ENCODE measurements around the gene HEY2.

DNA sequence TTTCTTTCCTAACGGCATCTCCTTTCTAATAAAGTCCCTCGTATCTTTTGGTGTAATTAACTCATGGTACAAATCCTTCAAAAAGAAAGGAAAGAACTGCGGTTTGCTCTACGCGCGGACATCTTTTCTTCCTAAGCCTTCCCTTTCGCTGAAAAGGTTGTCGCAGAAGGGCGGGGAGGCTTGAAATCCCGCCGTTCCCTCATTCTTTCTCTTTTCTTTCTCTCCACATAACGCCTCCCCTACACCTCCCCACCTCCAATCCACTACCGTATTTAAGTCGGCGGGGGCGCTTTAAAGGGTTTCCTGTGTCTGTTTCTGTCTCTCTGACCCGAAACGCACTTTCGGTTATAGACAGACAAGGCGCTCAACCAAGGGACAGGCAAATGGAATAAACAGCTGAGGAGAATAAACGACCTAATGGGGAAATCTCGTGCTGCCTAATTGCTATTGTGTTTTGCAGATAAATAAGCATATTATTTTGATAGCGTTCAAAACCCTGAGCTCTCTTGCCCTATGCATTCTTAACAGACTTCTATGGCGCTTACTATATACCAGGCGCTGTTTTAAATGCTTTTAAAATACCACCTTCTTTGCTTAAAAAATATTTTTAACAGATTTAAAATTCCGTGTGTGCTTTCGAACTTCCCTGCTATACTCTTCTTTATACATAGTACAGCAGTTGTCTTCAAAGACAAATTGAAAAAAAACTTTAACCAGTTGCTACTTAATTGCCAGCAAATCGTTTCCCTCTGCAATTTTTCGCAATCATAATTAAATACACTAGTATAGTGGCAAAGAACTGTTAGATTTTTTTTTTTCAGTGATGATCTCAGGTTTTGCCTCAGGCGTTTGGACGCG, 2.5 kb upstream of the HEY2 start:
- TF ChIP-seq GATA2 (IDR thresholded peaks at IDR 0.05; ENCODE audit: insufficient read depth, insufficient read length, low read depth, low read length) (no peak), POLR2A (IDR thresholded peaks at IDR 0.05; ENCODE audit: low read depth, low read length) (no peak), EZH2 (IDR thresholded peaks at IDR 0.05; ENCODE audit: borderline replicate concordance, low read depth, low read length, severe bottlenecking) (peak; percentile 27), MYC (IDR thresholded peaks at IDR 0.05; ENCODE audit: low read depth, low read length) (no peak), POLR2AphosphoS5 (IDR thresholded peaks at IDR 0.05; ENCODE audit: insufficient read depth, low read depth, low read length) (no peak), FOS (IDR thresholded peaks at IDR 0.05; ENCODE audit: borderline replicate concordance, insufficient read depth, low read length) (no peak)
- TF ChIP-seq, protein P1, sequence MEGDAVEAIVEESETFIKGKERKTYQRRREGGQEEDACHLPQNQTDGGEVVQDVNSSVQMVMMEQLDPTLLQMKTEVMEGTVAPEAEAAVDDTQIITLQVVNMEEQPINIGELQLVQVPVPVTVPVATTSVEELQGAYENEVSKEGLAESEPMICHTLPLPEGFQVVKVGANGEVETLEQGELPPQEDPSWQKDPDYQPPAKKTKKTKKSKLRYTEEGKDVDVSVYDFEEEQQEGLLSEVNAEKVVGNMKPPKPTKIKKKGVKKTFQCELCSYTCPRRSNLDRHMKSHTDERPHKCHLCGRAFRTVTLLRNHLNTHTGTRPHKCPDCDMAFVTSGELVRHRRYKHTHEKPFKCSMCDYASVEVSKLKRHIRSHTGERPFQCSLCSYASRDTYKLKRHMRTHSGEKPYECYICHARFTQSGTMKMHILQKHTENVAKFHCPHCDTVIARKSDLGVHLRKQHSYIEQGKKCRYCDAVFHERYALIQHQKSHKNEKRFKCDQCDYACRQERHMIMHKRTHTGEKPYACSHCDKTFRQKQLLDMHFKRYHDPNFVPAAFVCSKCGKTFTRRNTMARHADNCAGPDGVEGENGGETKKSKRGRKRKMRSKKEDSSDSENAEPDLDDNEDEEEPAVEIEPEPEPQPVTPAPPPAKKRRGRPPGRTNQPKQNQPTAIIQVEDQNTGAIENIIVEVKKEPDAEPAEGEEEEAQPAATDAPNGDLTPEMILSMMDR (IDR thresholded peaks at IDR 0.05; ENCODE audit: extremely low read depth in 1 of 2, insufficient read depth in 1 of 2, low read depth in 1 of 2, low read length in 2 of 2), result no peak
- TF ChIP-seq, protein P2, sequence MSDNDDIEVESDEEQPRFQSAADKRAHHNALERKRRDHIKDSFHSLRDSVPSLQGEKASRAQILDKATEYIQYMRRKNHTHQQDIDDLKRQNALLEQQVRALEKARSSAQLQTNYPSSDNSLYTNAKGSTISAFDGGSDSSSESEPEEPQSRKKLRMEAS (IDR thresholded peaks at IDR 0.05; ENCODE audit: insufficient read depth, insufficient read length), result no peak

Data from endothelial cell of umbilical vein (primary cell).